Stimulated activated CD4-positive, alpha-beta T cell treated with anti-CD3 and anti-CD28 coated beads, Interleukin-12 subunit alpha, Interleukin-12 subunit beta, amount 100 ng/mL, for 4 hours (primary cell): ENCODE measurements around the gene TBCD.
"Not testable (repeated sequence)": the region's sequence is repeated elsewhere in the genome, so short reads cannot be mapped to it uniquely, and the experiment has no call there.

Source experiments
- DNase-seq: peaks from one replicate; pipeline ENCODE4 v3.0.0-alpha.2; 2020

The TBCD gene

DNA sequence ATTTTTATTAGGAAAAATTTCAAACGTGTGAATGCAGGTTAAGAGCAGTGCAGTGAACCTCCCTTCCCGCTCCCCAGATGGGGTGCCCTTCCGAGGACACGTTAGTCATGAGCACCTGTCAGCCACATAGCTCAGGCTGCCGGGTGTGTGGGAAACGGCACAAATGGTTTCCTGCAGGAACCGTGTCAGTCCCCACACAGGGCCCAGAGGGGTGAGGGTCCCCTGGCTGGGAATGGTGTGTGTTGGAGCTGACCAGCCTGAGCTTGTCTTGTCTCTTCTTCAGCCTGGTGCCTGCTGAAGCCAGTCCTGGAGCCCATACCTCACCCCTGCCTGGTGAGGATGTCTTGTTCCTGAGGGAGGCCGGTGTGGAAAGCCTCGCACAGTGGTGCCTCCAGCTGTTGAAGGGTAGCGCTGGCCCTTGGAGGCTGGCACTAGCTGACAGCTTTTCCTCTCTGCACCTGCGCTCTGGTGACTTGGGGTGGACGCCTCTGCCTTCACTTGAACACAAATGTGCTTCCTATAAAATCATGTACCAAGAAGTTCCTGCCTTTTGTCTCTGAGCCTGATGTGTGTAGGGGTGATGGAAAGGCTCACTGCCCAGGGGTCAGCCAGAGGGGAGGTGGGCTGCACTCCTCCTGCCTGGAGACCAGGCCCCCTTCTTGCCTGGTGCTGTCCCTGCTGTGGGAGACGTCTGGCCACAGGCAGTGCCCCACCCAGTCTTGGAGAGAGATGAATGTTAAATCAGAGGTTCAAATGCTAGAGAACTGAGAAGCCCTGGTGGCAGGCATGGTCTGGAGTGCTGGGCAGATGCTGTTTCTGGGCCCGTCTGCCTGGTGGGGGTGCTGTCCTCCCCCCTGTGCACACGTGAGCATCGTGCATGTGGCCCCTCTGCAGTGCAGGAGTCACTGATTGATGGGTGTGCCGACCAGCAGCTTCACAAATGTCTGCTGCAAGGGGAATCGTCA, 190.6 kb downstream of the TBCD start:
- DNase-seq: no peak

GRCh38 chr17:82943339-82943738, 191.5 kb downstream of the TBCD start:
- DNase-seq: no peak

- no peak for DNase-seq
These were observed 191.9 kb downstream of the TBCD start for GRCh38 chr17:82943751-82944150.

DNA sequence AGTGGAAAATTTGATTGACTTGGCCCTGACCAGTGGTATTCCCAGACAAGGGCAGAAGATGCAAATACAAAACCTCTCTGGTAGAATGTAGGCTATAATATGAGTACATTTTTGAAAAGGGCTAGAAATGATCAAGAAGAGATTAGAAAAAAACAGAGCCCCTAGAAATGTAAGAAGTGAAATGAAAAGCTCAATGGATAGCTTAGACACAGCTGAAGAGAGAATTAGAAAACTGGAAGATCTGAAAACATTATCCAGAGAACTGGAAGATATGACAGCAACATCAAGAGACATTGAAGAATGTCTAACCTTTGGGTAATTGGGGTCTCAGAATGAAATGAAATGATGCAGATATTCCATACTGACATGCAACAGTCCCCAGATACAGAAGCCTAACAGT, 193.1 kb downstream of the TBCD start:
- DNase-seq: no peak

GRCh38 chr17:82946081-82946480, 194.2 kb downstream of the TBCD start:
- no peak for DNase-seq

DNA sequence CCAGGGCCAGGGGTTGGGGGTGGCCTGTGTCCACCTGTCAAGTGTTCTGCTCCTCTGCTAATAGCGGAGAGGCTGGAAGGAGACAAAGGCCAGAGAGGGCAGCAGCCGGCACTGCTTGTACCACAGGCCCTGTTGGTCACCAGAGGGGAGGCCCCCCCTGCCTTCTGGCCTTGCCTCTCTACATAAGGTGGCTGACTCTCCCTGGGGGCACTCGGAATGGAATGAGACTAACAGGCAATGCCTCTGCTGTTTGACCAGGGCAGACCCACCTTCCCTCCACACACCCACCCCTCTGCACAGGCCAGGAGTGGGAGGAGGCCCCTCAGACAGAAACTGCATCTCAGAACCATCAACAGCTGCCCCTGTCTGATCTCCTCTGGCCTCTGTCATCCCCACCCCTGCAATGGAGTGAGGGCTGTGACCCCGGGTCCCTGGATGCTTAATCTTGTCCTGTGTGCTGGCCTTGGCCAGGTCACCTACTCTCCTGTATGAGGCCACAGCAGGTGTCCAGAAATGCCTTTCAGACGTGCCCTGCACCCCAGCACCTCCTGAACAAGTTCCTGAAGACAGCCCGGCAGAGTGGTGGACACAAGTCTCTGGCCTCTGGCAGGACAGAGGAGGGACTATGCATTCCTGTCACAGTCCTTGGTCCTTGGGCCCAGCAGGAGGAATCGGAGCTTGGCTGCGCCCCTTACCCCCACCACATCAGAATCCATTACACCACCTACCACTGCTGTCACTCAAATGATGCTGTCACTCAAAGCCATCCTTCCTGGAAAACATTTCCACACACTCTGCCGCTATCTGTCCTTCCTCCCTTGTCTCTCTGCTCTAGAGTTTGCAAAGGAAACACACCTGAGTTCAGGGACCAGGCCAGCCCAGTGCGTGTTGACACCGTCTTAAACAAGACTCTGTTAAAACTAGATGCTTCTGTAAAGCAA, 195.5 kb downstream of the TBCD start:
- no peak for DNase-seq

DNA sequence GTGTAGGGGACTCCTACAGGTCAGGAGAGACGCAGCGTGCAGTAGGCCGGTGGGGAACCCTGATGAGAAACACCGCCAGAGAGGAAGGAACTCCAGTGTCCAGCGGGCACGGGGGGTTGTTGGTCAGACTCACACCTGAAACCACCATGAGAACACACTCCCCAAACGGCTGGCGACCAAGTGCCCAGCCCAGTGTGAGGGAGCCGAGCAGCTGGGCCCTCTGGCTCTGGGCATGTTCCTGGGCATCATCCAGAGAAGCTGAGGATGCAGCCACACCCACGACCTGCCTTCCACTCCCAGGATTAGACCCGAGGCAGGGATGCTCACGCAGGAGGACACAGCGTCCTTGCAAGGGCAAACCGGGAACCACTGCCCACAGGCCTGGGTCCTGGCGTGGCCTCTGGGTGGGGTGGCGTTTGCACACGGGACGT, 196.2 kb downstream of the TBCD start:
- DNase-seq: no peak

- no peak for DNase-seq
These were observed 197.1 kb downstream of the TBCD start for GRCh38 chr17:82948957-82949356.

- no peak for DNase-seq
These were observed 197.5 kb downstream of the TBCD start for GRCh38 chr17:82949361-82949760.

- no peak for DNase-seq
These were observed 198.1 kb downstream of the TBCD start for GRCh38 chr17:82949984-82950383.

DNA sequence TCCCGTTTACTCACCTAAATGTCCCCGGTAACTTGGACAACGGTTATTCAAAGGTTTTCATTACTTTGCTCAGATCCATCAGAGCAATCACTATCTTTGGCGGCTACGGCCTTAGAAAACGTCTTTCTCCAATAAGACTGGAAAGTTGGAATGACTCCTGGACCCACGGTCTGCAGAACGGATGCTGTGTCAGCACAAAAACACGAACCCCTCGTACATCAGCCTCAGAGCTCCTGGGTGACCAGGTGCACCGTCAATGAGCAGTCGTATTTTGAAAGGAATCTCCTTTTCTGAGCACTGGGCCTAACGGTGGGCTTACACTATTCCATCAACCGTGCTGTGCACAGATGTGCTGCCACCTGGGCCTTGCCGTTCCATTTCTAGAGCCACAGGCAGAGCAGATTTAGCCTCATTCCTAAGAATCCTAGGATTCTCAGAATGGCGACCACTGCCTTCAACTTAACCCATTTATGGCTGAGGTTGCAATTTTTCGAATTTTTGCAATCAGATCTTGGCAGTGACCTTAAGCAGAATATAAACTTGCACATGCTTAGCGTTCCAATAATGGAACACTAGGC, 198.7 kb downstream of the TBCD start:
- no peak for DNase-seq

DNA sequence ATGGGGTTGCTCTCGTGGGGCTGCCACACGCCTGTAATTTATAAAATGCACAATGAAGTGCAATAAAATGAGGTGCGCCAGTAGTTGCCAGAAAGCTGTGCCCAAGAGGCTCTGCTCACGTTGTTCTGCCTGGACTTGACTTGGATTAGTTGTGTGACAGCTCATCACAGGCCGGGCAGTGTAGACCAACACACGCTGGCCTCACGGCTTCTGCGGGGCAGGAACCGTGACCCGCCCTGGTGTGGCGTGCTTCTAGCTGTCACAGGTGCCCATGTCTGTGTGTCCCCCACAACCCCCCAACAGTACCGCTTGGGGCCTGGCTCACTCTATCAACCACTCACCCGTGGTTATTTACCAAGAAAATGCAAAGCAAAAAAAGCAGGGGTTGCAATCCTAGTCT, 200.2 kb downstream of the TBCD start:
- no peak for DNase-seq

DNA sequence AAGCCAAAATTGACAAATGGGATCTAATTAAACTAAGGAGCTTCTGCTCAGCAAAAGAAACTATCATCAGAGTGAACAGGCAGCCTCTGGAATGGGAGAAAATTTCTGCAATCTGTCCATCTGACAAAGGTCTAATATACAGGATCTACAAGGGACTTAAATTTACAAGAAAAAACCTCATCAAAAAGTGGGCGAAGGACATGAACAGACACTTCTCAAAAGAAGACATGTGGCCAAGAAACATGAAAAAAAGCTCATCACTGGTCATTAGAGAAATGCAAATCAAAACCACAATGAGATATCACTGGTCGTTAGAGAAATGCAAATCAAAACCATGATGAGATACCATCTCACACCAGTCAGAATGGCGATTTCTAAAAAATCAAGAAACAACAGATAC, 203.2 kb downstream of the TBCD start:
- DNase-seq: not testable (repeated sequence)

DNA sequence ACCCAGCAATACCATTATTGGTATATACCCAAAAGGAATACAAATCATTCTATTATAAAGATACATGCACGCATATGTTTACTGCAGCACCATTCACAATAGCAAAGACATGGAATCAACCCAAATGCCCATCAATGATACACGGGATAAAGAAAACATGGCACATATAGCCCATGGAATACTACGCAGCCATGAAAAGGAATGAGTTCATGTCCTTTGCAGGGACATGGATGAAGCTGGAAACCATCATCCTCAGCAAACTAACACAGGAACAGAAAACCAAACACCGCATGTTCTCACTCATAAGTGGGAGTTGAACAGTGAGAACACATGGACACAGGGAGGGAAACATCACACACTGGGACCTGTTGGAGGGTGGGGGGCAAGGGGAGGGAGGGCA, 203.8 kb downstream of the TBCD start:
- DNase-seq: not testable (repeated sequence)

DNA sequence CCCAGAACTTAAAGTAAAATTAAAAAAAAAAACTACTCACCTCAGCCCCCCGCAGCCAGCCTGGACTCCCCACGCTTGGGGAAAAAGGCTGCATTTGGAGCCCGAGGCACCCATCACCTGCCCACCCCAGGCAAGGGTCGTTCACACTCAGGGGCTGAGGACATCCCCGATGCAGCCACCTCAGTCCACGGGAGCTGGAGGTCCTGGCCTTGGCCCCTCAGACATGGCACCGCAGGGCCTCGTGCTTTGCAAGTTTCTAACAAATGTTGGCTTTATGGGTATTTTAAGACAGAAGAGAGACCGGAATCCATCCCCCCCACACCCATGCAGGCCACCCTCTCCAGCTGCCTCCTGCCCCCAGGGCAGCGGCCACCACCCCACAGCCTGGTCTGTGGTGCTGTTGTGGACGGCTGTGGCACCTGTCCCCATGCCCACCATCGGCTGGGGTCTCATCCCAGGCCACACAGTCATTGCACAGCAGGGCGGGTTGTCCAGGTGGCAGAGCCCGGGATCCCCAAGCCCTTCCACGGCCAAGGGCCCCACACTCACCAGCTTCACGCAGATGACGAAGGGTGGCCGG, 204.4 kb downstream of the TBCD start:
- no peak for DNase-seq

GRCh38 chr17:82956726-82957468, 205.0 kb downstream of the TBCD start:
- no peak for DNase-seq

- no peak for DNase-seq
These were observed 205.6 kb downstream of the TBCD start for GRCh38 chr17:82957469-82957795.

- no peak for DNase-seq
These were observed 206.2 kb downstream of the TBCD start for GRCh38 chr17:82957961-82958561.

- no peak for DNase-seq
These were observed 207.5 kb downstream of the TBCD start for GRCh38 chr17:82959242-82959930.

- DNase-seq: no peak
These were observed 208.1 kb downstream of the TBCD start for GRCh38 chr17:82959990-82960418.
